Body of pancreas (tissue), 4 donors: ENCODE results near the gene CMKLR1. TPM values are rescaled to one million over a fixed set of nuclear protein-coding genes. Genes with fewer than 3 reads are reported as not detected.

ENCODE experiments used
- ATAC-seq: fragments of 150-250 bp; one replicate; pipeline ENCODE4 v1.9.1; 2016
- DNase-seq, 4 donors: peaks; one replicate each; pipeline ENCODE4 v3.0.0-alpha.2; 2019
- H3K27ac ChIP-seq, 4 donors: fragments of 200-600 bp; sonication (generic); 1 replicate in 3 of 4; 2 replicates in 1 of 4; pipeline versions ENCODE4 v1.5.1 to v1.6.1; 2016 to 2019; ENCODE audit warnings: mild to moderate bottlenecking in 1 of 4, mixed read lengths in 1 of 4, moderate library complexity in 1 of 4
- H3K27me3 ChIP-seq, 2 donors: fragments of 200-600 bp; sonication (generic); one replicate each; pipeline ENCODE4 v1.6.0; 2016; ENCODE audit warnings: mild to moderate bottlenecking in 1 of 2
- H3K36me3 ChIP-seq, 2 donors: fragments of 200-600 bp; sonication (generic); replicated peaks in 1 of 2; 2 replicates each; pipeline ENCODE4 v1.5.1; 2016; ENCODE audit warnings: low read depth in 2 of 2; ENCODE audit not compliant: insufficient read depth in 1 of 2
- H3K4me1 ChIP-seq: fragments of 200-600 bp; sonication (generic); one replicate; pipeline ENCODE4 v1.6.0; 2016
- H3K4me3 ChIP-seq, 2 donors: fragments of 200-600 bp; sonication (generic); 1 replicate in 1 of 2; 2 replicates in 1 of 2; pipeline ENCODE4 v1.5.1; 2016 to 2019
- H3K9me3 ChIP-seq, 3 donors: fragments of 200-600 bp; sonication (generic); 1 replicate in 2 of 3; 2 replicates in 1 of 3; pipeline ENCODE4 v1.5.1; 2016
- CTCF ChIP-seq, 7 experiments: fragments of 450-650 bp in 4 of 7; fragments of 200-600 bp in 3 of 7; sonication (generic) in 3 of 7; IDR thresholded peaks; one replicate each; pipeline ENCODE4 v1.5.1; 2016 to 2019; ENCODE audit warnings: antibody characterized with exemption in 7 of 7
- POLR2A ChIP-seq, 3 donors: fragments of 450-650 bp; IDR thresholded peaks; one replicate each; pipeline ENCODE4 v1.6.1; 2016; ENCODE audit warnings: antibody characterized with exemption in 3 of 3, mild to moderate bottlenecking in 2 of 3
- WGBS, 2 donors: methylation state at CpG; one replicate each; pipeline ENCODE4 v1.1.5; 2017; 5-methylcytosine and 5-hydroxymethylcytosine counted together
- intact Hi-C: fragments of 100-400 bp; cut with DNase I; formaldehyde crosslinking; loops from one replicate; pipeline ENCODE4 v1.15.1; 2023
- total RNA-seq, 2 donors: library from RNA; depleted of rRNA; stranded (reverse); fragments of >200 nt; gene quantifications; one replicate each; pipeline ENCODE4 v1.1.0, GENCODE V29; 2016

Gene CMKLR1
- total RNA-seq, 2 donors from 2014 or later, result 5.3 to 5.7 TPM

- no peak overlapping the region for H3K27ac ChIP-seq
- no peaks in the 10 kb centered on the region for H3K4me1 ChIP-seq
- intact Hi-C loops, result no loop called here
- H3K9me3 ChIP-seq, result no peaks in the 10 kb centered on the region
- H3K27me3 ChIP-seq, result no peaks in the 10 kb centered on the region
- ATAC-seq, result no peak
- H3K4me3 ChIP-seq, result no peak overlapping the region
- DNase-seq, result no peak
- H3K36me3 ChIP-seq, result no peaks in the 10 kb centered on the region
- TF ChIP-seq POLR2A (IDR thresholded peaks at IDR 0.05) (no peak), CTCF (IDR thresholded peaks at IDR 0.05) (no peak)
- WGBS, 2 donors, result 34 to 41% methylated on average over 8 of the region's 8 CpGs
Observed at GRCh38 chr12:108381787-108382436, 42.8 kb upstream of the CMKLR1 start.

- Histone ChIP-seq H3K36me3 (no peaks in the 10 kb centered on the region), H3K4me3 (no peak overlapping the region), H3K9me3 (no peaks in the 10 kb centered on the region), H3K27me3 (no peaks in the 10 kb centered on the region), H3K27ac (no peak overlapping the region), H3K4me1 (no peaks in the 10 kb centered on the region)
- DNase-seq, result no peak
- intact Hi-C loops, result no loop called here
- ATAC-seq, result no peak
- TF ChIP-seq POLR2A (IDR thresholded peaks at IDR 0.05) (no peak), CTCF (IDR thresholded peaks at IDR 0.05) (no peak)
Observed at GRCh38 chr12:108380382-108380781, 41.3 kb upstream of the CMKLR1 start.

DNA sequence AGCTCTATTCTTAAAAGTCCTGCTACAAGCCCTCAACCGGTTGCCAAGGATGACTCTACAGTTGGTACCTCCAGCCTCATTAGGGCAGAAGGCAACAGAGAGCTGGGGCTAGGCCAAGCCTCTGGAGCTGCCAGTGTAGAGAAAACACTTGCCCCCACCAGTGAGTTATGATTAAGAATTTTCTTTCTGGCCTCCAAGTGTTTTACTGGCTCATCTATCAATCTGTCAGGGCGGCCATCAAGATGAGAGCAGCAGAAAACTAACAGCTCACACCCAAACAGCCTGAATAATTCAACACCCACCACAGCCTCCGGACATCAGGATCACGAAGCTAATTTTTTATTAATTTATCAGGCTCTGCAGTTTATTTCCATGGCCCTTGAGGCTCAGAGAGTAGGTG lies 40.7 kb upstream of the CMKLR1 start:
- Histone ChIP-seq H3K27ac (no peak overlapping the region), H3K4me3 (no peak overlapping the region), H3K4me1 (no peaks in the 10 kb centered on the region), H3K27me3 (no peaks in the 10 kb centered on the region), H3K9me3 (no peaks in the 10 kb centered on the region), H3K36me3 (no peaks in the 10 kb centered on the region)
- intact Hi-C loops, result no loop called here
- WGBS, 2 donors, result 41 to 54% methylated on average over 4 of the region's 4 CpGs
- no peak for ATAC-seq
- DNase-seq, result no peak
- no peak for TF ChIP-seq POLR2A (IDR thresholded peaks at IDR 0.05)
- TF ChIP-seq CTCF (IDR thresholded peaks at IDR 0.05), result no peak

- no peak overlapping the region for H3K4me3 ChIP-seq
- WGBS, 2 donors, result 79 to 85% methylated on average over 3 of the region's 3 CpGs
- no peak for DNase-seq
- H3K36me3 ChIP-seq, result no peaks in the 10 kb centered on the region
- no peaks in the 10 kb centered on the region for H3K4me1 ChIP-seq
- no peaks in the 10 kb centered on the region for H3K27me3 ChIP-seq
- intact Hi-C loops, result no loop called here
- H3K9me3 ChIP-seq, result peaks cover 0 to 4% (median 0%) of the 10 kb centered on the region in 3 donors
- ATAC-seq, result no peak
- TF ChIP-seq CTCF (IDR thresholded peaks at IDR 0.05), result no peak
- TF ChIP-seq POLR2A (IDR thresholded peaks at IDR 0.05), result no peak
- H3K27ac ChIP-seq, result no peak overlapping the region
Observed at GRCh38 chr12:108378926-108379325, 39.8 kb upstream of the CMKLR1 start.

DNA sequence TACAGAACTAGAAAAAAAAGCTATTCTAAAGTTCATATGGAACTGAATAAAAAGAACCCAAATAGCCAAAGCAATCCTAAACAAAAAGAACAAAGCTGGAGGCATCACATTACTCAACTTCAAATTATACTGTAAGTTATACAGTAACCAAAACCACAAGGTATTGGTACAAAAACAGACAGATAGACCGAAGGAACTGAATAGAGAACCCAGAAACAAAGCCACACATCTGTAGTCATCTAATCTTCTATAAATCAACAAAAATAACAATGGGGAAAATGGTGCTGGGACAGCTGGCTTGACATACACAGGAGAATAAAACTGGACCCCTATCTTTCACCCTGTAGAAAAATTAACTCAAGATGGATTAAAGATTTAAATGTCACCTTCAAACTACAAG lies 38.1 kb upstream of the CMKLR1 start:
- Histone ChIP-seq H3K36me3 (no peaks in the 10 kb centered on the region), H3K4me3 (no peak overlapping the region), H3K9me3 (peaks cover 0 to 10% (median 0%) of the 10 kb centered on the region in 3 donors), H3K27me3 (no peaks in the 10 kb centered on the region), H3K4me1 (no peaks in the 10 kb centered on the region), H3K27ac (no peak overlapping the region)
- DNase-seq (no peak), ATAC-seq (no peak)
- 9 to 22% methylated on average over 1 of the region's 1 CpG for WGBS, 2 donors
- intact Hi-C loops, result no loop called here
- TF ChIP-seq CTCF (IDR thresholded peaks at IDR 0.05) (no peak), POLR2A (IDR thresholded peaks at IDR 0.05) (no peak)
